ENCODE data around the gene ALPL.

ALPL gene

GRCh38 chr1:21532496-21532895 is 23.3 kb downstream of the ALPL start:
- no peak for DNase-seq

- DNase-seq, result no peak
These were observed 23.8 kb downstream of the ALPL start for GRCh38 chr1:21532992-21533534.

- no peak for DNase-seq
These were observed 24.9 kb downstream of the ALPL start for GRCh38 chr1:21534146-21534545.

- no peak for DNase-seq
These were observed 25.6 kb downstream of the ALPL start for GRCh38 chr1:21534674-21535378.

GRCh38 chr1:21536218-21536617 is 27.0 kb downstream of the ALPL start:
- no peak for DNase-seq

GRCh38 chr1:21537511-21537931 is 28.3 kb downstream of the ALPL start:
- DNase-seq, result no peak

GRCh38 chr1:21537932-21538630 is 28.9 kb downstream of the ALPL start:
- DNase-seq, result no peak

GRCh38 chr1:21539933-21540332 is 30.7 kb downstream of the ALPL start:
- DNase-seq, result no peak

GRCh38 chr1:21541329-21541728 is 32.1 kb downstream of the ALPL start:
- DNase-seq, result no peak

- DNase-seq, result no peak
These were observed 32.6 kb downstream of the ALPL start for GRCh38 chr1:21541835-21542234.

GRCh38 chr1:21543598-21543997 is 34.4 kb downstream of the ALPL start:
- no peak for DNase-seq

GRCh38 chr1:21544095-21544494 is 34.9 kb downstream of the ALPL start:
- no peak for DNase-seq

- DNase-seq, result no peak
These were observed 37.1 kb downstream of the ALPL start for GRCh38 chr1:21546122-21546825.

GRCh38 chr1:21547876-21548275 is 38.7 kb downstream of the ALPL start:
- DNase-seq, result no peak

- DNase-seq, result no peak
These were observed 40.9 kb downstream of the ALPL start for GRCh38 chr1:21550097-21550496.

GRCh38 chr1:21550866-21551475 is 41.7 kb downstream of the ALPL start:
- DNase-seq, result no peak

- no peak for DNase-seq
These were observed 43.5 kb downstream of the ALPL start for GRCh38 chr1:21552715-21553114.

- DNase-seq, result no peak
These were observed 44.1 kb downstream of the ALPL start for GRCh38 chr1:21553116-21553926.

GRCh38 chr1:21559788-21560567 is 50.8 kb downstream of the ALPL start:
- DNase-seq, result no peak

GRCh38 chr1:21560916-21561638 is 51.9 kb downstream of the ALPL start:
- no peak for DNase-seq

GRCh38 chr1:21562896-21563295 is 53.7 kb downstream of the ALPL start:
- no peak for DNase-seq
